CD14-positive monocyte (primary cell): ENCODE data around the gene PCDHGA2. TPM values are rescaled to one million over a fixed set of nuclear protein-coding genes. Genes with fewer than 3 reads are reported as not detected.
A peak's percentile ranks its signal among the peaks of the same experiment; 100 is the strongest.

ENCODE experiments used
- DNase-seq, 3 donors: peaks; one replicate each; pipeline ENCODE4 v3.0.0-alpha.2; 2011 to 2022
- H2AFZ ChIP-seq: 2 replicates; pipeline ENCODE4 v1.6.0; 2012; ENCODE audit warnings: mild to moderate bottlenecking, low read depth, low read length, inconsistent platforms; ENCODE audit not compliant: insufficient read depth, poor library complexity, severe bottlenecking
- H3K27ac ChIP-seq, 2 donors: 1 replicate in 1 of 2; 2 replicates in 1 of 2; pipeline ENCODE4 v1.5.1; 2012 to 2013; ENCODE audit warnings: low read length in 2 of 2, control low read depth in 1 of 2, inconsistent platforms in 1 of 2, low read depth in 1 of 2, mild to moderate bottlenecking in 1 of 2
- H3K27me3 ChIP-seq, 2 donors: one replicate each; pipeline versions ENCODE4 v1.6.0 to v1.6.1; 2011 to 2013; ENCODE audit warnings: low read length in 2 of 2; ENCODE audit not compliant: control insufficient read depth in 2 of 2, insufficient read depth in 2 of 2
- H3K36me3 ChIP-seq, 2 donors: replicated peaks in 1 of 2; 1 replicate in 1 of 2; 2 replicates in 1 of 2; pipeline versions ENCODE4 v1.5.1 to v1.6.1; 2012 to 2013; ENCODE audit warnings: low read length in 2 of 2, control low read depth in 1 of 2, inconsistent platforms in 1 of 2, mild to moderate bottlenecking in 1 of 2; ENCODE audit not compliant: insufficient read depth in 2 of 2, control insufficient read depth in 1 of 2
- H3K4me1 ChIP-seq, 2 donors: 1 replicate in 1 of 2; 2 replicates in 1 of 2; pipeline versions ENCODE4 v1.5.1 to v1.6.1; 2012 to 2013; ENCODE audit warnings: low read length in 2 of 2, control low read depth in 1 of 2, inconsistent platforms in 1 of 2, mild to moderate bottlenecking in 1 of 2, moderate library complexity in 1 of 2; ENCODE audit not compliant: insufficient read depth in 2 of 2, control insufficient read depth in 1 of 2
- H3K4me2 ChIP-seq: replicated peaks from 2 replicates; pipeline ENCODE3; 2012; ENCODE audit warnings: low read length, moderate library complexity, mild to moderate bottlenecking; ENCODE audit not compliant: poor library complexity, severe bottlenecking; ENCODE audit errors: extremely low read depth
- H3K4me3 ChIP-seq, 3 experiments: fragments of 200-600 bp in 1 of 3; sonication (generic) in 1 of 3; replicated peaks in 1 of 3; 1 replicate in 2 of 3; 2 replicates in 1 of 3; pipeline ENCODE4 v1.5.1; 2011 to 2013; ENCODE audit warnings: low read length in 3 of 3, mild to moderate bottlenecking in 3 of 3, control low read depth in 2 of 3, low read depth in 2 of 3, inconsistent platforms in 1 of 3, moderate library complexity in 1 of 3
- H3K79me2 ChIP-seq: 2 replicates; pipeline ENCODE4 v1.6.0; 2012; ENCODE audit warnings: mild to moderate bottlenecking, control low read depth, inconsistent platforms, low read length, moderate library complexity; ENCODE audit not compliant: insufficient read depth
- H3K9ac ChIP-seq: 2 replicates; pipeline ENCODE4 v1.6.0; 2017; ENCODE audit warnings: low read length, mild to moderate bottlenecking; ENCODE audit not compliant: insufficient read depth, poor library complexity, severe bottlenecking
- H3K9me3 ChIP-seq, 2 donors: replicated peaks in 1 of 2; 1 replicate in 1 of 2; 2 replicates in 1 of 2; pipeline versions ENCODE4 v1.5.1 to v1.6.1; 2012 to 2013; ENCODE audit warnings: low read length in 2 of 2, control low read depth in 1 of 2; ENCODE audit not compliant: control insufficient read depth in 1 of 2, insufficient read depth in 1 of 2
- H4K20me1 ChIP-seq: 2 replicates; pipeline ENCODE4 v1.6.0; 2012; ENCODE audit warnings: mild to moderate bottlenecking, low read length, control low read depth, moderate library complexity; ENCODE audit not compliant: insufficient read depth
- H3K27ac Mint-ChIP-seq, 7 donors: one replicate each; pipeline ENCODE4 v1.8.0; 2020; ENCODE audit warnings: mild to moderate bottlenecking in 7 of 7, mixed read lengths in 7 of 7, moderate library complexity in 6 of 7, inconsistent platforms in 2 of 7
- H3K27me3 Mint-ChIP-seq, 3 donors: one replicate each; pipeline ENCODE4 v1.8.0; 2021 to 2022; ENCODE audit warnings: low read depth in 3 of 3, mild to moderate bottlenecking in 3 of 3, mixed read lengths in 3 of 3, moderate library complexity in 3 of 3, inconsistent platforms in 1 of 3
- H3K36me3 Mint-ChIP-seq, 2 donors: one replicate each; pipeline ENCODE4 v1.8.0; 2020; ENCODE audit warnings: mixed read lengths in 2 of 2, inconsistent platforms in 1 of 2, mild to moderate bottlenecking in 1 of 2
- H3K4me1 Mint-ChIP-seq: one replicate; pipeline ENCODE4 v1.8.0; 2020; ENCODE audit warnings: mild to moderate bottlenecking, mixed read lengths
- H3K4me3 Mint-ChIP-seq, 2 donors: one replicate each; pipeline ENCODE4 v1.8.0; 2020; ENCODE audit warnings: mild to moderate bottlenecking in 2 of 2, mixed read lengths in 2 of 2, moderate library complexity in 1 of 2
- H3K9me3 Mint-ChIP-seq, 7 donors: one replicate each; pipeline ENCODE4 v1.8.0; 2020 to 2022; ENCODE audit warnings: mixed read lengths in 7 of 7, mild to moderate bottlenecking in 6 of 7, moderate library complexity in 6 of 7, inconsistent platforms in 2 of 7
- WGBS: methylation state at CpG from one replicate; pipeline ENCODE4 v1.1.5; 2013; ENCODE audit warnings: missing lambda C conversion rate; ENCODE audit not compliant: insufficient coverage; 5-methylcytosine and 5-hydroxymethylcytosine counted together
- intact Hi-C, 2 donors: fragments of 100-400 bp; cut with micrococcal nuclease; formaldehyde crosslinking; loops; one replicate each; pipeline versions ENCODE4 v1.15.0 to v1.15.1; 2023
- polyA plus RNA-seq, 3 donors: library from polyadenylated mRNA; depleted of rRNA in 1 of 3; unstranded in 2 of 3; stranded (reverse) in 1 of 3; fragments of 300-500 nt in 2 of 3; fragments of >200 nt in 1 of 3; fragmentation: Illumina TruSeq in 2 of 3; gene quantifications; 1 replicate in 2 of 3; 2 replicates in 1 of 3; pipeline ENCODE4 v1.2.3, GENCODE V29; 2012 to 2021
- TF ChIP-seq, protein P1 (sequence below): fragments of 200-600 bp; IDR thresholded peaks from one replicate; pipeline ENCODE4 v1.8.0; 2022; ENCODE audit warnings: antibody characterized with exemption, mild to moderate bottlenecking

The PCDHGA2 gene
- polyA plus RNA-seq, 3 donors: not detected

DNA sequence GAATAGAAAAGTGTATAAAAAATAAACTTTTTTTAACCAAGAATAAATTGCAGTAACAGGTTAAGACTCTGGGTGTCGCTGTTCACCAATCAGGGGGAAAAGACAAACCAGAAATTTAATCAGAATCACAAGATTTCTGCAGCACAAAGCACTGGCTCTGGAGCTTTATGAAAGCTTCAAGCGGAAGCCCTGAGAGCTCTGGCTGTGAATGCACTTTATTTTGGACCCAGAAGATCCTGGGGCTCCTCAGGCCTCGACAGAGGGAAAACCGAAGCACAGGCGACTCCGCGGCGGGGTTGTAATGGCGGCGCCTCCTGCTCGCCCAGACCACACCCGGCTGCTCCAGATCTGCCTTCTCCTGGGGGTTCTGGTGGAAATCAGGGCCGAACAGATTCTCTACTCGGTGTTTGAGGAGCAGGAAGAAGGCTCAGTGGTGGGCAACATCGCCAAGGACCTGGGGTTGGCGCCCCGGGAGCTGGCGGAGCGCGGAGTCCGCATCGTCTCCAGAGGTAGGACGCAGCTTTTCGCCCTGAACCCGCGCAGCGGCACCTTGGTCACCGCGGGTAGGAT, 16.4 kb downstream of the PCDHGA2 start, which contains the start of gene PCDHGA4:
Gene PCDHGA4, plus strand, starts transcription at position 122 of the 570 bp plus-strand sequence. Its CDS starts 87 bp downstream, at position 209.
- Mint-ChIP-seq H3K27me3 (peaks cover 29 to 64% (median 60%) of the 10 kb centered on the region in 3 donors), H3K27ac (no peak within 1 kb of the TSS), H3K36me3 (peaks cover 6 to 7% of the 10 kb centered on the region in 2 donors), H3K4me1 (peaks cover 2% of the 10 kb centered on the region), H3K9me3 (peaks cover 37 to 80% (median 62%) of the 10 kb centered on the region in 7 donors), H3K4me3 (peak within 1 kb of the TSS in 1 of 2 donors; percentile 42)
- Histone ChIP-seq H3K9ac (no peak within 1 kb of the TSS), H3K4me1 (no peaks in the 10 kb centered on the region), H3K79me2 (no peaks in the 10 kb centered on the region), H4K20me1 (no peaks in the 10 kb centered on the region), H3K9me3 (peaks cover 52 to 75% of the 10 kb centered on the region in 2 donors), H3K4me3 (peak within 1 kb of the TSS in 1 of 3 experiments; percentile 19), H3K4me2 (no peak within 1 kb of the TSS), H3K27ac (no peak within 1 kb of the TSS), H3K36me3 (no peaks in the 10 kb centered on the region), H3K27me3 (peaks cover 30 to 91% of the 10 kb centered on the region in 2 donors), H2AFZ (peak within 1 kb of the TSS; percentile 33)
- TF ChIP-seq, protein P1, sequence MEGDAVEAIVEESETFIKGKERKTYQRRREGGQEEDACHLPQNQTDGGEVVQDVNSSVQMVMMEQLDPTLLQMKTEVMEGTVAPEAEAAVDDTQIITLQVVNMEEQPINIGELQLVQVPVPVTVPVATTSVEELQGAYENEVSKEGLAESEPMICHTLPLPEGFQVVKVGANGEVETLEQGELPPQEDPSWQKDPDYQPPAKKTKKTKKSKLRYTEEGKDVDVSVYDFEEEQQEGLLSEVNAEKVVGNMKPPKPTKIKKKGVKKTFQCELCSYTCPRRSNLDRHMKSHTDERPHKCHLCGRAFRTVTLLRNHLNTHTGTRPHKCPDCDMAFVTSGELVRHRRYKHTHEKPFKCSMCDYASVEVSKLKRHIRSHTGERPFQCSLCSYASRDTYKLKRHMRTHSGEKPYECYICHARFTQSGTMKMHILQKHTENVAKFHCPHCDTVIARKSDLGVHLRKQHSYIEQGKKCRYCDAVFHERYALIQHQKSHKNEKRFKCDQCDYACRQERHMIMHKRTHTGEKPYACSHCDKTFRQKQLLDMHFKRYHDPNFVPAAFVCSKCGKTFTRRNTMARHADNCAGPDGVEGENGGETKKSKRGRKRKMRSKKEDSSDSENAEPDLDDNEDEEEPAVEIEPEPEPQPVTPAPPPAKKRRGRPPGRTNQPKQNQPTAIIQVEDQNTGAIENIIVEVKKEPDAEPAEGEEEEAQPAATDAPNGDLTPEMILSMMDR: peak; percentile 63
- intact Hi-C loops: no loop called here
- DNase-seq: no peak
- 15% methylated on average over 28 of the region's 29 CpGs for WGBS

DNA sequence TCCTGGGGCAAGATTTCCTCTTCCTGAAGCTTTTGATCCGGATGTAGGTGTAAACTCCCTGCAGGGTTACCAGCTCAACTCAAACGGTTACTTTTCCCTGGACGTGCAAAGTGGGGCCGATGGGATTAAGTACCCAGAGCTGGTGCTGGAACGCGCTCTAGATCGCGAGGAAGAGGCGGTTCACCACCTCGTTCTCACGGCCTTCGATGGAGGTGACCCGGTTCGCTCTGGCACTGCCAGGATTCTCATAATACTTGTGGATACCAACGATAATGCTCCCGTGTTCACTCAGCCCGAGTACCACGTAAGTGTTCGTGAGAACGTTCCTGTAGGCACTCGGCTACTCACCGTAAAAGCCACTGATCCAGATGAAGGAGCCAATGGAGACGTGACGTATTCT, 17.1 kb downstream of the PCDHGA2 start:
- Mint-ChIP-seq H3K27me3 (peaks cover 33 to 64% (median 59%) of the 10 kb centered on the region in 3 donors), H3K27ac (no peak overlapping the region), H3K4me3 (no peak overlapping the region), H3K9me3 (peaks cover 38 to 80% (median 62%) of the 10 kb centered on the region in 7 donors), H3K36me3 (peaks cover 9 to 10% of the 10 kb centered on the region in 2 donors), H3K4me1 (peaks cover 2% of the 10 kb centered on the region)
- TF ChIP-seq, protein P1: no peak
- H3K36me3 ChIP-seq: no peaks in the 10 kb centered on the region
- peaks cover 53 to 75% of the 10 kb centered on the region in 2 donors for H3K9me3 ChIP-seq
- H2AFZ ChIP-seq: no peak overlapping the region
- H3K4me1 ChIP-seq: no peaks in the 10 kb centered on the region
- H3K27me3 ChIP-seq: peaks cover 31 to 91% of the 10 kb centered on the region in 2 donors
- intact Hi-C loops: no loop called here
- no peaks in the 10 kb centered on the region for H4K20me1 ChIP-seq
- H3K4me3 ChIP-seq: no peak overlapping the region
- 48% methylated on average over 23 of the region's 24 CpGs for WGBS
- H3K9ac ChIP-seq: no peak overlapping the region
- H3K27ac ChIP-seq: no peak overlapping the region
- no peak for DNase-seq
- H3K4me2 ChIP-seq: no peak overlapping the region
- H3K79me2 ChIP-seq: no peaks in the 10 kb centered on the region
